HuH-7.5 (cell line): Measurements from ENCODE around the gene CHD1L.
A peak's percentile ranks its signal among the peaks of the same experiment; 100 is the strongest.
"Not testable (repeated sequence)": the region's sequence is repeated elsewhere in the genome, so short reads cannot be mapped to it uniquely, and the experiment has no call there.

Experiments used
- DNase-seq: peaks from one replicate; pipeline ENCODE4 v3.0.0; 2011; ENCODE audit warnings: low spot score

Gene CHD1L

DNA sequence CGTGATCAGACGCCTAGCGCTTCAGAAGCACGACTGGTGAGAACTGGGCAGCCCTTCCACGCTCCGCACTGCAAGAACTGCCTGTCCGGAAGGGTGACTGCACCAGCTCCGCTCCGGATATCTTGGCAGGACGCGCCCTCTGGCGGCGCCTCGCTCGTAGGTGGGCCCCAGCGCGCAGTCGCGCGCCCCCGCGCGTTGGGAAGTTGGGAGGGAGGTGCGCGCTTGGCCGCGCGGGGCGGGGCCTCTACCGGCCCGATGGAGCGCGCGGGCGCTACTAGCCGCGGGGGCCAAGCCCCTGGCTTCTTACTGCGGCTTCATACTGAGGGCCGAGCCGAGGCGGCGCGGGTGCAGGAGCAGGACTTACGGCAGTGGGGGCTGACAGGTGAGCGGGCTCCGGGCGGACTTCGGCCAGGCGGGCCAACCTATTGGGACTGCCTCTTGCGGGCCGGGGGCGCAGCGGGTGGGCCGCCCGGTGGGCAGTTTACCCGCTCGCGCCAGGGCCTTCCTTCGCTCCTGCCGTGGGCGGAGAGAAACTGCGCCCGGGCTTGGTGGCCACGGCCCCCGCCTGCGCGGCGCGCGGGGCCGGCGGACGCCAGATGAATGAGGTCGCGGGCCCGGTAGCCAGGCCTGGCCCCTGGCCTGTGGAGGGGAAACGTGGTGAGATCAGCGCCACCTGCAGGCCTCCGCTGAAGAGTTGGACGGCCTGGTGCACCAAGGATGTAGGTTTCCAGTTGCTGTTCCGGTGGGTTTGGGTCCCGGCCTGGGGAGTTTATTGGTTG lies at the start of gene CHD1L:
Gene CHD1L (plus strand): TSS at position 236 of the 779 bp plus-strand sequence. CDS start 20 bp downstream, at position 256.
- DNase-seq: peak; percentile 84

DNA sequence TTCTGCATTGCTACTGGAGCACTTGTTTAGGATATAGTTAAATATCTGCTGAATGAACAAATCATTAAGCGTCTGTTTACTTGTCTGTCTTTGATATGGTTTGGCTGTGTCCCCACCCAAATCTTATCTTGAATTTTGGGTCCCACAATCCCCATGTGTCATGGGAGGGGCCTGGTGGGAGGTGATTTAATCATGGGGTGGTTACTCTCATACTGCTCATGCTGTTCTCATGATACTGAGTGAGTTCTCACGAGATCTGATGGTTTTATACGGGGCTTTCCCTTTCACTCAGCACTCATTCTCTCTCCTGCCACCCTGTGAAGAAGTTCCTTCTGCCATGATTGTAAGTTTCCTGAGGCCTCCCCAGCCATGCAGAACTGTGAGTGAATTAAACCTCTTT lies 45.2 kb upstream of the CHD1L start:
- not testable (repeated sequence) for DNase-seq

DNA sequence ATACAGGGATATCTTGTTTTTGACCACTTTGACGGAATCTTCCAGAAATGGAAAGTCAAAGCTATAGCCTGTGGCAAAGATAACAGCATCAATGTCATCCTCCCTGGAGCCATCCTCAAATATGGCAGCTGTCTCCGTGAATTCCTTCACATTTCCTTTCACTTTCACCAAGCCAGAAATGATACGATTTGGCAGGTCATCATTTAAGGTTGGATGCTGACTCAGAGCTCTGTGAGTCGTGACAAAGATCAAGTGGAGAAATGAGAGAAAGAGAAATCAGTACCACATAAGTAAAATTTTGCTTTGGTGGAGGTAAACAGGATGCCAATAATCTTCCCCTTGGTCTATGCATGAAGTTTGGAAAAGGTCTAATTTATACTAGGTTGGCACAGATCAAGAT lies 41.2 kb upstream of the CHD1L start:
- DNase-seq: no peak

DNA sequence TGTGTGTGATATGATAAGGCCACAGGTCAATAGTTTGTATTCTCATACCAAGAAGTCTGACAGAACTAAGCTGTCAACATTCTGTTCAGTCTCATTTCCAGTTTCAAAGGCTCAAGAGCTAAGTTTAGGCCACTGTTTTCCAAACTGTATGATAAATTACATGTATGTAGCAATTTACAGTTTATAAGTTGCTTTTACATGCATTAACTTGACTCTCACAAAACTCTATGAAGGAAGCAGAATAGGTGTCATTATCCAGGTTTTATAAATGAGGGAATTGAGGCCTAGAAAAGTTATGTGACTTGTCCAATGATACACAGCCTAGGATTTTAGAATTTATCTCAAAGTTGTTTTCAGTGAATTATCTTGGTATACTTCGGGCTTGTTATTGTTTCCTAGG lies 40.7 kb upstream of the CHD1L start:
- no peak for DNase-seq

GRCh38 chr1:147202576-147202975 lies 39.9 kb upstream of the CHD1L start:
- no peak for DNase-seq

- no peak for DNase-seq
Observed at GRCh38 chr1:147204080-147204479, 38.4 kb upstream of the CHD1L start.

GRCh38 chr1:147207192-147207591 lies 35.3 kb upstream of the CHD1L start:
- DNase-seq: no peak

DNA sequence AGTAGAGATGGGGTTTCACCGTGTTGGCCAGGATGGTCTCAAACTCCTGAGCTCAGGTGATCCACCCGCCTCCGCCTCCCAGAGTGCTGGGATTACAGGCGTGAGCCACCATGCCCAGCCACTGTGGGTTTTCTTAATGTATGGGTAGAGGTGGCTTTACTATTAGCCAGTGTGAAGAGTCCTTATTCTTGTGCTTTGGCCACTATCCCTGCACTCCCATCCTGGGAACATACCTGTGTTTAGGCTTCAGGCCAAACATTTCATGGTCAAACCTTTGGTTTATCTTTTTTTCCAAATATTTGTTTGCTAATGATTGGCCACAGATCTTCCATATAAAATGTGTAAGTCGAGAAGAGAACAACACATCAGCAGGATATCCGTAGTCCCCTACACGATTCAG lies 33.9 kb upstream of the CHD1L start:
- DNase-seq: no peak

GRCh38 chr1:147209825-147210821 lies 32.4 kb upstream of the CHD1L start:
- no peak for DNase-seq

DNA sequence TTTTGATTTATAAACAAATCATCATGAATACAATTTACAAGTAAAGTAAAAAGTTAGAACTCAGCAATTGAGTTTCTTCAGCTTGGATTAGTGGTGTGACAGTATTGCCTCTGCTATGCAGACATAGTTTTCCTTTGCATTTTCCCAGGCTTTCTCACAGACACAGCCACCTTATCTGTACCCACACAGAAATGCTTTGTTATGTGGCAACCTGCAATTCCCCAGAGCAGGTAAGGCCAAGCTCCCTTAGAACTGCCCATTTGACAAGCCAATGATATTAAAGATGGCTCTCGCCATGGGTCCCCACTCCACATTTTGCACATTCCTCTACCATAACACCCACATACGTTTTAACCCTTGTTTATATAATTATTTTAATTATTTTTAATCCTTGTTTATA lies 31.5 kb upstream of the CHD1L start:
- DNase-seq: no peak

GRCh38 chr1:147211577-147211976 lies 30.9 kb upstream of the CHD1L start:
- DNase-seq: no peak

GRCh38 chr1:147213271-147213670 lies 29.2 kb upstream of the CHD1L start:
- no peak for DNase-seq

DNA sequence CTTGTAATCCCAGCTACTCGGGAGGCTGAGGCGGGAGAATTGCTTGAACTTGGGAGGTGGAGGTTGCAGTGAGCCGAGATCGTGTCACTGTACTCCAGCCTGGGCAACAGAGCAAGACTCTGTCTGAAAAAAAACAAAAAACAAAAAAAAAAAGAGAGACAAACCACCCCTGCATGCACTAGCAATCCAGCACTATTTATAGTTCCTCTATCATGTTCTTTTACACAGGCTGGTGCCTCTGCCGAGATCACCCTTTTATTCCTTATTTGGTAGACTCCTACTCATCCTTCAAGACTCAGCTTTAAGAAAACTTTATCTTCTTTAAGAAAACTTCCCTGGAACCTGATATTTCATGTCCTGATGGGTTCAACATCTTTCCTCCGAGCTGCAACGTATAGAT lies 28.2 kb upstream of the CHD1L start:
- no peak for DNase-seq

DNA sequence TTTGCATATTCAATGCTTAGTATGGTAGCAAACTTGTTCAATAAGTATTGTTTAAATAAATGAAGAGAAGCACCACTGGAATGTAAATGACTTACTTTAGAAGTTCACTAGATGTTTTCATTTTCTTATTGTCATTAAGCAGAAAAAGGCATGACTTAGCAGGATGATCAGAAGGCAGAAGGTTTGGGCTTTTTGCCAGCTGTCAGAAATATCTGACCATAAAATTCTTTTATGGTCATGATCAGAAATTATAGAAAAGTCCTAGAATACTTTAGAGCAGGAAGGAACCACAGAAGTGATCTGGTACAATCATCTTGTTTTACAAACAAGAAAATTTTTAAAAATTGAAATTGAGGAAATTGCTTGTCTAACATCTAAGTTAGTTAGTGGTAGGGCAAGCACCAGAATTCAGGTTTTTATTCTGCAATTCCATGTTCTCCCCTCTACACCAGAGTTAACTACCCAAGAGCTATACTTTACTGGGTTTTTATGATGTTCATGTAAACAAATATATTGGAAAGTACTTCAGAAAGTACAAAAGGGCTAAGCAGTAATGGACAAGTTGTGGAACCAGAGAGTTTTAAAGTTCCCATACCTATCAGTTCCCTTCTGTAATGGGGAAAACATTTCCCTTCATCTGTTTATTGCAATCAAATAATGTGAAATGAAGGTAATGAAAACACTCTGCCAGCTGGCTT lies 27.5 kb upstream of the CHD1L start:
- no peak for DNase-seq

DNA sequence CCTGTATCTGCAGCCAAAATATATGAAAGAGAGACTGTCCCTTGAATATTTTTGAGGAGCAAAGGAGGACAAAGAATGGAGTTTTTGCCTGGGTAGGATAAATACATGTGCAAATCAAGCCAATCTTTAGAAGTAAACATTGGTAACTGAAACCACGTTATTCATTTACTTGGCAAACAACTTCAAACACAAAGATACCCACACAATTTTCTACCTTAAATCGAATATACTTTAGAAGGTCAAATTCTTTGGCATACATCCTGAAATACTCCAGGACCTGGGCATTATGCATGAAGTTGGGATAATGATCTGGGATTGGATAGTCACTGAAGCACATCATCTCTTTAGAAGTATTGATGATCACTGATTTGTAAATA lies 27.0 kb upstream of the CHD1L start:
- DNase-seq: peak; percentile 38

DNA sequence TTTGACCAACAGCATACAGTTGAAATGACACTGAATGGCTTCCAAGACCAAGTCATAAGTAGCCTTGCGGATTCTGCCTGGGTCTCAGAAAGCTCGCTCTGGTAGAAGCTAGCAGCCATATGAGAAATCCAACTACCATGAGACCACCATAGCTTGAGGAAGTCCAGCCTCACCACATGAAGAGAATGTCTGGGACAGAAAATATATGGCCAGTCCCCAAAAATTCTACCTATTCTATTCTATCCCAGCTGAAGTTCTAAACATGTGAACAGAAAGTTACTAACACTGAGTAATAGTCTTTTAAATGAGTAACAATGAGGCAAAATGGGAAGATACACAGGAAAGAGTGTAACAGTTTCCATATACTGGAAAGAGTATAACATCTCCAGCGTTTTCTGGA lies 26.4 kb upstream of the CHD1L start:
- DNase-seq: no peak

GRCh38 chr1:147217141-147217540 lies 25.3 kb upstream of the CHD1L start:
- DNase-seq: no peak

GRCh38 chr1:147218606-147219005 lies 23.9 kb upstream of the CHD1L start:
- no peak for DNase-seq

- DNase-seq: no peak
Observed at GRCh38 chr1:147223740-147224615, 18.5 kb upstream of the CHD1L start.

DNA sequence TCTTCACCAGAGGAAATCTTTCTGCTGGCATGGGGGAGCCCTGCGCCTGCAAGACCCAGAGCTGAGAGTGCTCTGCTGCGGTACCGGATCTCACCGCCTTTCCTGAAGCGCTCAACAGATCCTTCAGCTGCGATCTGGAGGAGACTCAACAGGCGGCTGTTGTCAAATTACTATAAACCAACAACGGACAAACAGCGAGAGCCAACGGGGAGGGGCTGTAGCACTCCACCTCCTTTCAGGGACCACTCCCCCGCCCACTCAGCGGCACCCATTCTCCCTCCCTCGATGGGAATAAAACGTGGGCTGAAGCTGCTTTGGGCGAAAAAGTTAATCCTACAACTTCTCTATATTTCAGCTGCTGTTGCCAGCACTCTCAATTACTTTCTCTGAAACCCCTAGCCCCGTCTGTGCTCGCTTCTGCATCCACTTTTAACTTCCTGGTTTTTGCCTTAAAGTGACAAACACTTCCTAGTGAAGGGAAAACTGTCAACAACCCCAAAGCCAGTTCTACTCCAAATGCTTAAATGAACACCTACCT lies 17.2 kb upstream of the CHD1L start, which contains the start of gene FMO5:
Gene FMO5 (minus strand): TSS at position 147 of the 538 bp plus-strand sequence. CDS start 310 bp downstream, outside the sequence.
- peak; percentile 55 for DNase-seq

DNA sequence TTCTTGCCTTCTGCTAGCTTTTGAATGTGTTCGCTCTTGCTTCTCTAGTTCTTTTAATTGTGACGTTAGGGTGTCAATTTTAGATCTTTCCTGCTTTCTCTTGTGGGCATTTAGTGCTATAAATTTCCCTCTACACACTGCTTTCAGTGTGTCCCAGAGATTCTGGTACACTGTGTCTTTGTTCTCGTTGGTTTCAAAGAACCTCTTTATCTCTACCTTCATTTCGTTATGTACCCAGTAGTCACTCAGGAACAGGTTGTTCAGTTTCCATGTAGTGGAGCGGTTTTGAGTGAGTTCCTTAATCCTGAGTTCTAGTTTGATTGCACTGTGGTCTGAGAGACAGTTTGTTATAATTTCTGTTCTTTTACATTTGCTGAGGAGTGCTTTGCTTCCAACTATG lies 11.5 kb upstream of the CHD1L start:
- not testable (repeated sequence) for DNase-seq
